ENCODE results near the gene TUBAL3.
"Not testable (repeated sequence)": the region's sequence is repeated elsewhere in the genome, so short reads cannot be mapped to it uniquely, and the experiment has no call there.

The TUBAL3 gene

DNA sequence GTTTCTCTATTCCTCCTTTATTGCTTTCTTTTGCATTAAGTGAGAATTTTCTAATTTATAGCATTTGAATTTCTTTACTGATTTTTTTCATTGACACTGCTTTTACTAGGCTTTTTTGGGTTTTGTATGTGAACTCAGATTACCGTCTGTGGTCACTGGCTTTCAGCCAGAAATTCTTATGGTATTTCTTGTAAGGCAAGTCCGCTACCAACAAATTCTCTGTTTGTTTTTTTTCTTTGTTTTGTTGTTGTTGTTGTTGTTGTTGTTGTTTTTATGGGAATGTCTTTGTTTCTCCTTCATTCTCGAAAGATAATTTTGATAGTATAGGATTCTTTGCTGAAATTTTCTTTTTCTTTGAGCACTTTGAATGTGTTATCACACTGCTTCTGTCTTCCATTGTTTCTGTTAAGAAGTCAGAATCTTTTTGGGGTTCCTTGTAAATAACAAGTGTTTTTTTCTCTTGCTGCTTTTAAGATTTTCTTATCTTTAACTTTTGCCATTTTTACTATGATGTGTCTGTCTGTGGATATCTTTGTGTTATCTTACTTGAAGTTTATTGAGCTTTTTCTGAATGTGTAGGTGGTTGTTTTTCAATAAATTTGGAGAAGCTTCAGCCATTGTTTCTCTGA is 15.0 kb upstream of the TUBAL3 start:
- no peak for DNase-seq

DNA sequence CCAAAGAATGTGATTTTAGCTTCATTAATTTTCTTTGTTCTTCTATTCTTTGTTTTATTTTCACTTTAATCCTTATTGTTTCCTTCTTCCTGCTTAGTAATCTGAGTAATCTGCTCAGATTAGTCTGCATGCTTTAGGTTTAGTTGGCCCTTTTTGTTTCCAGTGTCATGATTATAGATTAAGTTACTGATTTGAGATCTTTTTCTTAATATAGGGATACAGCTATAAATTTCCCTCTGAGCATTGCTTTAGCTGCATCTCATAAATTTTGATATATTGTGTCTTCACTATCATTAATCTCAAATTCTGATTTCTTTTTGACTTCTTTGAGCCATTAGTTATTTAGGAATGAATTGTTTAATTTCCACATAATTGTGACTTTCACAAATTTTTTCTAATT is 14.0 kb upstream of the TUBAL3 start:
- no peak for DNase-seq

DNA sequence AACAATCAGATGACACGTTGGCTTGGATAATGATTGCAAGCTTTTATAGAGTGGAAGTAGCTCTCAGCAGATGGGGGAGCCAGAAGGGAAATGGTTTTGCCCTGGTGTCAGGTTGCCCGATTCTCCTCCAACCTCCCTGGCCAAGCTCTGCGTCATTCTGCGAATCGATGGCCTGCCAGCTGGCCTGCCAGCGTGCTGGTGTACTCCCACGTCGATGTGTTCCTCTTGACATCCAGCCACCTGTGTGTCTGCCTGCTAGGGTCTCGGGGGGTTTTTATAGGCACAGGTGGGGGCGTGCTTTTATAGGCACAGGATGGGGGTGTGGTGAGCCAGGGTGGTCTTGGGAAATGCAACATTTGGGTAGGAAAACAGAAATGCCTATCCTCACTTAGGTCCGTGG is 12.4 kb upstream of the TUBAL3 start:
- no peak for DNase-seq

DNA sequence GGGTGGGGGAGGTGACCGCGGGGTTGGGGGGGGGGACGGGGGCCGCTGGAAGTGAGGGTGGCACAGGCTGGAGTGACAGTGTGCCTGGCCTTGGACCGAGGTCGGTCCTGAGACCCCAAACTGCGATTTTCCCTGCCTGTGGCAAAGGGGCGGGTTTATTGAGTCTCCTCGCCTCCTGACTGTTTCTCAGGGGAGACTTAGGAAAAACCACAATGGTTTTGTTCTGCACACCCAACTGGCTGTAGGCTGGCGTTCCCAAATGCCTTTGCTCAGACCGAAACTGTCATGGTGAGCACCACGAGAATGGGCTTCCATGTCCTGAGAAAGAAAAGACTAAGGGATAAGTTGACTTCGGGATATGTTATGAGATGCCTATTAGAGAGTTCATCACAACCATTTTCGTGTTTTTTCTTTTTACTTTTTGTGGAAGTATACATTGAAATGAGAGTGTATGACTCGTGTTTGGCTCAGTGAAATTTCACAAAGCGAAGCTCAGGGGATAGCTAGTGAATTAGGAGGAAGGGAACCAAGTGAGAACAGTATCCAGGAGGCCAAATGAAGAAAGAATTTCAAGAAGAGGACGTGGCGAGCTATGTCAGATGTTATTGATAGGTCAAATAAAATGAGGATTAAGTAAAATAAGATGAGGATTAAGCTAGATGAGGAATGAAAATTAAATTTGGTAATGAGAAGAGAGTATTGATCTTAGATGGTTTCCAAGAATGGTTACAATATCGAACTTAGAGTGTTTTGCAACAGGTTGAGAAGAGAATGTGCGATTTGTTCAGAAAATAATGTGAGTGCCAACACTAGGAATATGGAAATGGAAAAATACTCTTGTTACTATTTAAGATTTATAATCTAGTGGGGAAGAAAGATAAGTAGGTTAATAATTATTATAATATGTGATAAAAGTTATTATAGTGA is 8.6 kb upstream of the TUBAL3 start:
- peak; percentile 26 for DNase-seq

DNA sequence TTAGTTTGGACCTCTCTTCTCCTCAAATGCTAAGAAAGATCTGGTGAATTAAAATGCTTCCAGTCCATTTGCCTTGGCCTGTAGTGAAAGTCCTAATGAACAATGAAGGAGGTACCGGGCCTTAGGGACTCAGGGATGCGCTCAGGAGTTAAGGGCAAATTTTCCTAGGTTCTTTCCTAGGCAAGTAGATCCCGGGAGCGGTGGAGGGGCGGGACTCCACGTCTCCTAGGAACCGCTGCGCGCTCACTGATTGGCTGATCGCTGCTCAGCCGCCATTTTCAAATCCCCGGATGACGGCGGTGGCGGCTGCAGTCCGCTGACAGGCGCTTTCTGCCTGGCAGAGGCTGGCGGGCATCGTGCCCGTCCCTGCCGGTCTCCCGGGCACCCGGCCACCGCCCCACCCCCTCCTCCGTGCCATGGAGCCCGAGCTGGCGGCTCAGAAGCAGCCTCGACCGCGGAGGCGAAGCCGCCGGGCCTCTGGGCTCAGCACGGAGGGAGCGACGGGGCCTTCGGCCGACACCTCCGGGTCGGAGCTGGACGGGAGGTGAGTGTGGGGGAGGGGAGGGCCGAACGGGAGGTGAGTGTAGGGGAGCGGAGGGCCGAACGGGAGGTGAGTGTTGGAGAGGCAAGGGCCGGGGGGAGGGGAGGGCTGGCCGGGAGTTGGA is 7.8 kb upstream of the TUBAL3 start, which contains the start of gene NET1:
NET1 (plus strand) TSS at position 281 of the 665 bp plus-strand sequence; CDS start at position 417, 136 bp downstream.
- DNase-seq: peak; percentile 95

DNA sequence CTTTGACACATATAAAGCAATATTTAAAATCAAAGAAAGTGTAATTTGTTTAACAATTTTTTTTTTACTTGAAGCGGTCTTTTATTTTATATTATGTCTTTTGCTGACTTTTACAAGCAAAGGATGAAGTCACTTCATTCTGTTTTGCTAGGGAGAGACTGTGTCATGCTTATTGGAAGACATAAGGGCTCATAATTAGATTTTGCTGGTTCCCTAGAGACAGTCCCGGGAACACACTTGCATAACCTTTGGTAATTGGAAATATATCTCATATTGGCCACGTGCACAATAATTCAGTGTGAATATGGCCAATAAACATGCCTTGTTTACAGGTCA is 7.3 kb upstream of the TUBAL3 start:
- peak; percentile 8 for DNase-seq

DNA sequence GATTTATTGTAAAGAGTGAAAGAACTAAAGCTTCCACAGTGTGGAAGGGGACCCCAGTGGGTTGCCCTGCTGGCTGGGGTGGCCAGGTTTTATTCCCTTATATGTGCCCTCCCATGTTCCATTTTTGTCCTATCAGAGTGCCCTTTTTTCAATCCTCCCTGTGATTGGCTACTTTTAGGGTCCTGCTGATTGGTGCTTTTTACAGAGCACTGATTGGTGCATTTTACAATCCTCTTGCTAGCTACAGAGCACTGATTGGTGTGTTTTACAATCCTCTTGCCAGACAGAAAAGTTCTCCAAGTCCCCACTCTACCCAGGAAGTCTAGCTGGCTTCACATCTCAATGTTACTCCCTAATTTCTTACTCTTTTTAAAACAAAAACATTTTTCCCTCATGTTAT is 6.2 kb upstream of the TUBAL3 start:
- DNase-seq: not testable (repeated sequence)

DNA sequence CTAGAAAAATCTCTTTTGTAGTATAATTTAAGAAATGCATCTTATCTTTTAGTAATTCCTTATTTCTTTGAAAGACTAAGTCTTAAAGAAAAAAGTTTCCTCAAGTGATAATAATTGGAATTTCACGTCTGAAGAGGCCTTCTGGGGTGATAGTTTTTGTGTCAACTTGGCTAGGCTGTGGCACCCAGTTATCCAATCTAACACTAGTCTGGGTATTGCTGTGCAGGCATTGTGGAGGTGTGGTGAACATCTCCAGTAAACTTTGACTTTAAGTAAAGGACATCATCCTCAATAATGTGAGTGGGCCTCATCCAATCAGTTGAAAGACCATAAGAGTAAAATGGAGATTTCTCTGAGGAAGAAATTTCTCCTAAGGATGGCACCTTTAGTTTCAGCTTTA is 2.3 kb upstream of the TUBAL3 start:
- no peak for DNase-seq

DNA sequence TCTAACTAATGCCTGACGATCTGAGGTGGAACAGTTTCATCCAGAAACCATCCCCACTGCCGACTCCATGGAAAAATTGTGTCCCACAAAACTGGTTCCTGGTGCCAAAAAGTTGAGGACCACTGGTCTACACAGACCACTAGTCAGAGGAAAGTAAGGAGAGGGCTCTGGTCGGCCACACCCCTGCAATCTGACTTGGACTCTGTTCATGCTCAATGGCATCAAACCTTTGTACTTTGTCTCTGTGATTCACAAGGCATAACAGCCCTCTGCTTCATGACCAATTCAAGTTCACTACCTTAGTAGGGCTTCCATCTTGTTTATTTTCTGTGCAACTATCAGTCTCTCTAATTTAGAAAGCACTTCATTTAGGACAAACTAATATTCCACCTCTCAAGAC is 1.8 kb downstream of the TUBAL3 start:
- DNase-seq: no peak

DNA sequence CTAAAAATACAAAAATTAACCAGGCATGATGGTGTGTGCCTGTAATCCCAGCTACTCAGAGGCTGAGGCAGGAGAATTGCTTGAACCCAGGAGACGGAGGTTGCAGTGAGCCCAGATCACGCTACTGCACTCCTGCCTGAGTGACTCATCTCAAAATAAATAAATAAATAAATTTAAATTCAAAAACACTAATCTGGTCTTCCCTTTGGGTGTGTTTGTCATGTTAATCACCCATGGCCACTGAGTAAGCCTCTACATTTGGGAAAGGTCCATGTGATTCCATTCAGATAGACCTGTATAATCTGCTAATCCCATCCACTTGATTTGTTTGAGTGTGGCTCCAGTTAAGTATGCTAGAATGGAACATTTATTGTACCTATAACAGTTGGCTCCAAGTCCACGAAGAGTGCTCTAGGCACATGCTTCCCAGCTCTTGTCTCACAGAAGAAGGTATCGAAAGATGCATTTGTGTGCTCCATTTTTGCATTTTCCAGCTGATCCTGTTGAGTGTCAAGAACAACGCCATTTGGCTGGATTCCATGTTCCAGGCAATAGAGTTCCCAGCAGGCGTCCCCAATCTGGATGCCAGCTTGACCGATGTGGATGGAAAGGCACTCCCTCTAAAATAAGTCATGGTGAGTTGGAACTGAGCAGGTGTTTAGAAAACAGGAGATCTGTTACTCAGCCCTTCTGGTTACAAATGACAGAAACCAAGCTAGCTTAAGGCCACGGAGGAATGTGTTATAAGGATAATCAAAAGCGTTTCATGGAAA is 4.0 kb downstream of the TUBAL3 start:
- no peak for DNase-seq

DNA sequence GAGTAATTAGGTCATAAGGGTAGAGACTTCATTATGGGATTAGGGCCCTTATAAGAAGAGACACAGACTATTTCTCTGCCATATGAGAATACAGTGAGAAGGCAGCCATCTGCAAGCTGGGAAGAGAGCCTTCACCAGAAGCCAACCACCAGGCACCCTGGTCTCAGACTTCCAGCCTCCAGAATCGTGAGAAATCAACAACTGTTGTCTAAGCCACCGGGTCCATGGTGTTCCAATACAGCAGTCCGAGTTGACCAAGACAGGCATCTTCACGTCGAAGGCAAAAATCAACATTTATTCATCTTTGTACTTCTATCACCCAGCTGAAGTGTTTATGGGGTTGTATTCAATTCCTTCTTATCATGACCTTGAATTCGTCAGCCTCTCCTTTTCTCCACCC is 5.3 kb downstream of the TUBAL3 start:
- DNase-seq: no peak

DNA sequence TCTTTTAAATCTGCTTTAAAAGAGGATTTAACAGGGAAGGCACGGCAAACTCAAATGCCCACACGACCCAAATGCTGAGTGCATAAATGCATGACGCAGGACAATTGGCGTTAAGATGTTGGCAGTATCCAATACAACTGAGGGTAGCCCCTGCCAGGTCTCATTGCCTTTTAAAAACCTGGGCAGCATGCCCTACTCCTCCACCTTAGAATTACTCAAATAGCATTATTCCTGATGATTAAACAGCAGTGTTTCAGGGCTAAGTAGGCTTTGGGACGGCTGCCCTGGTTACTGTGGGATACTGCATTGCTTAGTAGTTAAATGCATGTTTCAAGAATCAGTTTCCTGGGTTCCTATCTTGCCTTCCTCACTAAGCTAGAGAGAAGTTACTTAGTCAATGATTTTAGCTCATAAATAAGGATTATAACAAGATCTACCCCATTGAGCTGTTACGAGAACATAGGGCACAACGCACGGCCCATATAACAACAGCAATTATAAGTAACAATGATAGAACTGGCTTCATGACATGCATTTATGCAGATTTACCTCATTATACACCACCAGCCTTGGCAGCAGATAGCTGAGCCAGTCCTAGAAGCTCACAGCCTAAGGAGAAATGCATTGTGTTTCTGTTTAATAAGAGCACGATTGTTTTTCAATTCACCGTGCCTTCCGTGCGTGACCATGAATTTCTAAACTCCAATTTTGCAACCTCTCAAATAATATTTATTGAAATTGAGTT is 7.9 kb downstream of the TUBAL3 start:
- no peak for DNase-seq

DNA sequence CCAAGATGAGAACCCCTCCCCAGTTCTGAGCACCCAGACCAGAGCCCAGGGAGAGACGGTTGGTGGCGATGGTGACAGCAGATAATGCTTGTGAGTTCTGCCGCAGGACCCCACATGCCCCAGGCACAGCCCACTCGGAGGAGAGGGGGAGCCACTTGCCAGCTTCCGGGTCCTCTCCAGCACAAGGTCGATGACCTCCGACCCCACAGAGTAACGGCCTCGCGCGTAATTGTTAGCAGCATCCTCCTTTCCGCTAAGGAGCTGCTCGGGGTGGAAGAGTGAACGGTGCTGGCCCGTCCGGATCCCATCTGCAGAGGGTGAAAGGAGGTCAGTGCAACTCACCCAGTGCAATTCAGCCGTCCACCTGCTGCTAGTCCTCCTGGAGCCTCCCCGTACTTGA is 9.5 kb downstream of the TUBAL3 start:
- no peak for DNase-seq

DNA sequence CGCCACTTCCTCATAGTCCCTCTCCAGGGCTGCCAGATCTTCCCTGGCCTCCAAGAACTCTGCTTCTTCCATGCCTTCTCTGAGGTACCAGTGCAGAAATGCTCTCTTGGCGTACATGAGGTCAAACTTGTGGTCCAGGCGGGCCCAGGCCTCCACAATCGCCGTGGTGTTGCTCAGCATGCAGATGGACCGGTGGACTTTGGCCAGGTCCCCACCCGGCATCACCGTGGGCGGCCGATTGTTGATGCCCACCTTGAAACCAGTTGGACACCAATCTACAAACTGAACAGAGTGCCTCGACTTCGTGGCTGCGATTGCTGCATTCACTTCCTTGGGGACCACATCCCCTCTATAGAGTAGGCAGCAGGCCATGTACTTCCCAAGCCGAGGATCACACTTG is 11.1 kb downstream of the TUBAL3 start:
- no peak for DNase-seq

DNA sequence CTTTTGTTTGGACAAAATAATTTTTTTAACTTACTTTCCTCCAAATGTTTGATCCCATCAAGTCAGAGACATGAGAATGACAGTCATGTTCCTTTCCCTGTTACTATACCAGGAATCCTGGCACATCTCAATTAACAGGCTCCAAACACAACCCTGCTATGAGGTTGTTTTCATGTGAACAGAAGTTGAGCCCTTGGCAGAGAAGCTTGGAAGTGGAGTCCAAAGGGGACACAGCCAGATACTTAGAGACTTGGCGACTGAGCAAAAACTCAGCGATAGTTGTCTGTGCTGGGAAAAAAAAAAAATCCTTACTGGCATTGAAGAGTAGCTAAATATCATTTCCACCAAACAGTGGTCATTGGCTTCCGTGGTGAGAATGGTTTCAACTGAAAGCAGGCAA is 12.8 kb downstream of the TUBAL3 start:
- no peak for DNase-seq

DNA sequence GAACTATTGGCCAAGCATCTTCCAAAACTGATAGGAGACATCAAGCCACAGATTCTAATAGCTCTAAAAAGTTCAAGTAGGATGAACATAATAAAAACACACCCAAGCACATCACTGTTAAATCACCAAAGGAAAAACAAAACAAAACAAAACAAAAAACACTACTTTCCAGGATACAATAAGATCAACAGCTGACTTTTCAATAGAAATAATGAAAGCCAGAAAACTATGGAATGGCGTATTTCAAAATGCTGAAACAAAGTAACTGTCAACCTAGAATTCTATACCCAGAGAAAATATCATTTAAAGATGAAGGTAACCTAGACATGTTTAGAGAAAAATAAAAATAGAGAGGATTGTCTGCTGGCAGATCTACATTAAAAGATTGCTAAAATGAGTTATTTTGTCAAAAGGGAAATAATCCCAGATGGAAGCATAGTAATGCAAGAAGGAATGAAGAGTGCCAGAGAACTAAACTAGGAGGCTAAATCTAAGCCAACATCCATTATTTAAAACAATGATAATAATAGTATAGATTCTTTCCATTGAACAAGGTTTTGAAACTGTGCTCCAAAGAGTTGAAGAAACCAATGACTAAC is 13.9 kb downstream of the TUBAL3 start:
- no peak for DNase-seq

DNA sequence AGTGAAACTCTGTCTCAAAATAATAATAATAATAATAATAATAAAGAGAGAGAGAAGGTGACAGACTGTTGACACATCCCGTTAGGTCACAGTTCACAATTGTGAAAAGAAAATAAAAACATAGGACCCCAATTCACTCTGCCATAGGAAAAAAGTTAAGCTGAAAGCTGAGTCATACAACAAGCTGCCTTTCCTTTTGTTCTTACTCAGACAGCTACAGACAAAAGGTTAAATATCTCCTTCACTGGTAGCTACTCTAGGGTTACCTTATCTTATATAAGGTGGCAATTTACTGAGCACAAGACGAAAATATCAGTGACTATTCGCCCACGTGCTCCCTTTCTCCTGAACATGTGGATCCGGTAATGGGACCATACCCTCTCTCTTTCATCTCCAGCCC is 17.5 kb downstream of the TUBAL3 start:
- DNase-seq: no peak

DNA sequence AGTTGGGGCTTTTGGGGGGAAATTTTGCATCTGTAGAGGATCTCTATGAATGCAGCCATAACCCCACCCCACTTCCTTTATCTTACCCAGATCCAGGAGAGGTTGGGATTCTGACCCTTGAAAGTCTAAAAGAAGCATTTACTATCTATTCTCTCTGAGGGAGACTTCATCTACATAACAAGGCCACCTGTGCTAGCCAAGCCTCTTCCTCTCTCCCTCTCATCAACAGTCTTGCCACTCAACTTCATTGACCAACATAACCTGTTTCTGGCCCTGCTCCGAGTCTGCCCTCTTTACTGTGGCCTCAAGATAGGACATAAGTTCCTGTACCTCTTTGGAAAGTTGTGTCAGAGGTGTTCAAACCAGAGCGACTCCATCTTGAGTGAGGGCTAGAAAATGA is 19.4 kb downstream of the TUBAL3 start:
- no peak for DNase-seq

DNA sequence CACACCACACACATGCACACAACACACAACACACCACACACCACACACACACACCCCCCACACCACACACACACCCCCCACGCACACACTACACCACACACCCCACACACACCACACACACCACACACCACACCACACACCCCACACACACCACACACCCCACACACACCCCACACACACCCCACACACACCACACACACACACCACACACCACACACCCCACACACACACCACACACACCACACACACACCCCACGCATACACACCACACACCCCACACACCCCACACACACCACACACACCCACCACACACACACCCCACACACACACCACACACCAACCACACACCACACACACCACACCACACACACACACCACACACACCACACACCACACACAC is 23.4 kb downstream of the TUBAL3 start:
- DNase-seq: no peak

DNA sequence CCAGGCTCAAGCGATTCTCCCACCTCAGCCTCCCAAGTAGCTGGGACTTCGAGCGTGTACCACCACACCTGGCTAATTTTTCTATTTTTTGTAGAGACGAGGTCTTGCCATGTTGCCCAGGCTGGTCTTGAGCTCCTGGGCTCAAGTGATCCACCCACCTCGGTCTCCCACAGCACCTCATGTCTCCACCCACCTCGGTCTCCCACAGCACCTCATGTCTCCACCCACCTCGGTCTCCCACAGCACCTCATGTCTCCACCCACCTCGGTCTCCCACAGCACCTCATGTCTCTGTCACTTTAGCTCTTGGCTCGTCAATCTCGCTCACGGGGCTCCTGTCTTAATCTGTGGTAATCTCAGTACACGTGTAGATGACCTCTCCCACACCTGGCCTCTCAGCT is 24.2 kb downstream of the TUBAL3 start:
- DNase-seq: not testable (repeated sequence)

DNA sequence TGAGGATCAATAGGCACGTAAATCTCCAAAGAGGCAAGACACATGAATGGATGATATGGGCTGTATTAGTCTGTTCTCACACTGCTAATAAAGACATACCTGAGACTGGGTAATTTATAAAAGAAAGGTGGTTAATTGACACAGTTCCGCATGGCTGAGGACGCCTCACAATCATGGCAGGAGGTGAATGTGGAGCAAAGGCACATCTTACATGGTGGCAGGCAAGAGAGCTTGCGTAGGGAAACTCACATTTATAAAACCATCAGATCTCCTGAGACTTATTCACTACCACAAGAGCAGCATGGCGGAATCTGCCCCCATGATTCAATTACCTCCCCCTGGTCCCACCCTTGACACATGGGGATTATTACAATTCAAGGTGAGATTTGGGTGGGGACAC is 25.4 kb downstream of the TUBAL3 start:
- DNase-seq: not testable (repeated sequence)

DNA sequence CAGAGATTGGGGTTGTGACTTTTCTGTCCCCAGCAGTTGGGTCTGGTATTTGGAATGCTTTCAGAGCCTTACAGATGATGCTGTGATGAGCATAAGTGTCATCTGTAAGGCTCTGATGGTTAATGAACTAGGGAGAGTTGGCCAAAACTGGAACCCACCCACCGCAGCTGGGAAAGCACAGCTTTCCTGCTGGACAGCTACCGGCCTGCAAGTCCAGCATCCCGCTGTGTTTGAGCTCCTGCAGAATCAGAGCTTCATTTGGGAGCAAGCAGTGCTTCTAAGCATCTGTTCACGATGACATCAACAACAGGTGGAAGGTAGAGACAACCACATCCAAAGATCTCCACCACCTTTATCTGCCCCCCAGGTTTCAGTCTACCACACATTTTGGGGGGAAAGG is 28.2 kb downstream of the TUBAL3 start:
- DNase-seq: no peak

All from retina (tissue), 1 donor.